Effector memory CD8-positive, alpha-beta T cell (primary cell): Measurements from ENCODE around the gene TICRR.
A peak's percentile ranks its signal among the peaks of the same experiment; 100 is the strongest.

Source experiments
- ATAC-seq: fragments of 150-1000 bp; cut with Tn5 transposase; replicated peaks from 2 replicates; pipeline ENCODE4 v1.10.0; 2021; ENCODE audit warnings: mild to moderate bottlenecking, moderate library complexity
- DNase-seq, 3 experiments: peaks; one replicate each; pipeline ENCODE4 v3.0.0; 2021
- H3K27ac Mint-ChIP-seq, 2 donors: one replicate each; pipeline ENCODE4 v1.8.0; 2022; ENCODE audit warnings: mild to moderate bottlenecking in 2 of 2, mixed read lengths in 2 of 2, moderate library complexity in 2 of 2
- H3K27me3 Mint-ChIP-seq, 2 donors: one replicate each; pipeline ENCODE4 v1.8.0; 2022; ENCODE audit warnings: mixed read lengths in 2 of 2
- H3K36me3 Mint-ChIP-seq: one replicate; pipeline ENCODE4 v1.8.0; 2022; ENCODE audit warnings: mild to moderate bottlenecking, moderate library complexity, mixed read lengths; ENCODE audit not compliant: insufficient read depth
- H3K4me1 Mint-ChIP-seq, 2 donors: one replicate each; pipeline ENCODE4 v1.8.0; 2022; ENCODE audit warnings: low read depth in 2 of 2, mixed read lengths in 2 of 2
- H3K4me3 Mint-ChIP-seq, 2 donors: one replicate each; pipeline ENCODE4 v1.8.0; 2022; ENCODE audit warnings: mild to moderate bottlenecking in 2 of 2, mixed read lengths in 2 of 2, moderate library complexity in 2 of 2
- H3K9me3 Mint-ChIP-seq, 2 donors: one replicate each; pipeline ENCODE4 v1.8.0; 2022; ENCODE audit warnings: mixed read lengths in 2 of 2

The TICRR gene

DNA sequence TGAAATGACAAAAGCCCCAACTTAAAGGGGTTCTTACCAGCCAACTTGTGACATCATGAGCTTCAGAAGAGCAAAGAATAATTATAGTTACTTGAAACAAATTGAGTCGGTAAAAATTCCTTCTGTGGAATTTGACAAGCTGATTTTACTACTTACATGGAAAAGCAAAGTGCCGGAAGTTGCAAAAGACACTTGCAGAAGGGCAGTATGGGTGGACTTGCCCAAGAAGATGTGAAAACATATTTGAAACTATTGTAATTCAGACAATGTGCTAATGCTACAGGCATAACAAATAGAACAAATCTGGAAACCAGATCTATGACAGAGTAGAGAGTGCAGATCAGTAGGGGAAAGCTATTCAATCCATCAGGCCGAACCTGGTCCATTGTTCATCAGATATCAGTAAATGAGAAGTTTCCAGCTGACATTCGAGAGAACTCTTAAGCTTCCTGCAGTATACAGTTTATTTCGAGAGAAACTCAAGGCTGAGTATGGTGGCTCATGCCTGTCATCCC is 82.5 kb downstream of the TICRR start:
- ATAC-seq, result no peak
- H3K4me1 Mint-ChIP-seq, result peaks cover 6 to 10% of the 10 kb centered on the region in 2 donors
- H3K4me3 Mint-ChIP-seq, result no peak overlapping the region
- no peaks in the 10 kb centered on the region for H3K36me3 Mint-ChIP-seq
- no peaks in the 10 kb centered on the region for H3K9me3 Mint-ChIP-seq
- DNase-seq, result no peak
- H3K27me3 Mint-ChIP-seq, result peaks cover 59 to 78% of the 10 kb centered on the region in 2 donors
- H3K27ac Mint-ChIP-seq, result no peak overlapping the region

DNA sequence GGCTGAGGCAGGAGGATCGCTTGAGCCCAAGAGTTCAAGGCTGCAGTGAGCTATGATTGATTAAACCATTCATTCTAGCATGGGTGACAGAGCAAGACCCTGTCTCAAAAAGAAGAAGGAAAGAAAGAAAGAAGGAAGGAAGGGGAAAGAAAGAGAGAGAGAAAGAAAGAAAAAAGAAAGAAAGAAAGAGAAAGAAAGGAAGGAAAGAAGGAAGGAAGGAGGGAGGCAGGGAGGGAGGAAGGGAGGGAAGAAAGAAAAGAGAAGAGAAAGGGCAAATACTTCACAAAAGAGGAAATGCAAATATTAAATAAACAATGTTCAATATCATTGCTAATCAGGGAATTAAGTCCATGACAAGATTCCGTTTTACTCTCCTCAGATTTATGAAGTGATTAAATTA is 84.0 kb downstream of the TICRR start:
- Mint-ChIP-seq H3K27me3 (peaks cover 49 to 78% of the 10 kb centered on the region in 2 donors), H3K4me1 (peaks cover 5 to 10% of the 10 kb centered on the region in 2 donors), H3K9me3 (no peaks in the 10 kb centered on the region), H3K36me3 (no peaks in the 10 kb centered on the region), H3K4me3 (no peak overlapping the region), H3K27ac (no peak overlapping the region)
- DNase-seq (no peak), ATAC-seq (no peak)

DNA sequence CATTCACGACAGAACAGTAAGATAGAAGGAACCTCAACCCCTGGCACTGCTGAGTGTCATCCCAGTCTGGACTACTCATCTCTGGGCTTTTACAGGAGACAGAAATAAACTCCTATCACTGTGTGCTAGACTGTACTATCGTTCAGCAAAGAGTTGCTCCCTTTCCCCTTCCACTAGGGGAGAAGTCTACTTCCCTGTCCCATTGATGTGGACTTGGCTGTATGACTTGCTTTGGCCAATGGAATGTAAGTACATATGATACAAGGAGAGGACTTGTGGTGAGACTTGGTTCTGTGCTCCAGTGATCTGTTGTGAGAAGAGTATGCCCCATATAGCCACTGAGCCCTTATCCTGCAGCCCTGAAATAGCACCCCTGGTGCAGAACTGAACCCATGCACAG is 85.3 kb downstream of the TICRR start:
- ATAC-seq (no peak), DNase-seq (no peak)
- Mint-ChIP-seq H3K4me3 (no peak overlapping the region), H3K27me3 (peaks cover 49 to 75% of the 10 kb centered on the region in 2 donors), H3K9me3 (no peaks in the 10 kb centered on the region), H3K4me1 (peaks cover 0 to 8% of the 10 kb centered on the region in 2 donors), H3K27ac (no peak overlapping the region), H3K36me3 (no peaks in the 10 kb centered on the region)

DNA sequence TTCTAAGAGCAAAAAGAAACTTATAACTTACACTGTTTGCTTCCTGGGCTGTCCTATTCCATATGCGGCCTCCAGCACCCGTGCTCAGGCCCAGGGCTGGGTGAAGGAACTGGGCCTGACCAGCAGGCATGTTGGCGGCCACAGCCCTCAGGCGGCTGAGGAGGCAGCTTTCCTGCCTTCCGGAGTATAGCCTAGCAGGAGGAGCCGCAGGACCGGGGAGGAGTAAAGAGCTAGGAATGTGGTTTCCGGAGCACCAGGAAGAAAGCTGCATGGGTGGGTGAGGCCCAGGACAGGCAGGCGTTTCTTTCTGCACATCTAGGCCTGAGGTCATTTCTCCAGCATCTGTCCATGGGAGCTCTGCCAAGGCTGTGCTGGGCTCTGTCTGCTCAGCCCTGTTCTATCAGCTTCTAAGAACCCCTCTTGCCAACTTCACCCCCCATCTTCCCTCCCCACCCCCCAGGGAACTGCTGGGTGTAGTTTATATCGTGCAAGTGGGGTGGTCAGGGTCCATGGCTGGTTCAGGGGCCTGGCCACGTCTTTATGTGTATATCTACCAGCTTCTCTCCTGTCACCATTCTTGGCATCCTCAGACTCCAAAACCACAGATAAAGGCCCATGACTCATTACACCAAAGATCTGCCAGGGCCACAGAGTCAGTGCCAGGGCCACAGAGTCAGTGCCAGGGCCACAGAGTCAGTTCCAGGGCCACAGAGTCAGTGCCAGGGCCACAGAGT is 87.8 kb downstream of the TICRR start:
- no peak for ATAC-seq
- Mint-ChIP-seq H3K27ac (no peak overlapping the region), H3K4me1 (peaks cover 0 to 5% of the 10 kb centered on the region in 2 donors), H3K36me3 (no peaks in the 10 kb centered on the region), H3K4me3 (no peak overlapping the region), H3K9me3 (no peaks in the 10 kb centered on the region), H3K27me3 (peaks cover 39 to 73% of the 10 kb centered on the region in 2 donors)
- DNase-seq, result no peak

DNA sequence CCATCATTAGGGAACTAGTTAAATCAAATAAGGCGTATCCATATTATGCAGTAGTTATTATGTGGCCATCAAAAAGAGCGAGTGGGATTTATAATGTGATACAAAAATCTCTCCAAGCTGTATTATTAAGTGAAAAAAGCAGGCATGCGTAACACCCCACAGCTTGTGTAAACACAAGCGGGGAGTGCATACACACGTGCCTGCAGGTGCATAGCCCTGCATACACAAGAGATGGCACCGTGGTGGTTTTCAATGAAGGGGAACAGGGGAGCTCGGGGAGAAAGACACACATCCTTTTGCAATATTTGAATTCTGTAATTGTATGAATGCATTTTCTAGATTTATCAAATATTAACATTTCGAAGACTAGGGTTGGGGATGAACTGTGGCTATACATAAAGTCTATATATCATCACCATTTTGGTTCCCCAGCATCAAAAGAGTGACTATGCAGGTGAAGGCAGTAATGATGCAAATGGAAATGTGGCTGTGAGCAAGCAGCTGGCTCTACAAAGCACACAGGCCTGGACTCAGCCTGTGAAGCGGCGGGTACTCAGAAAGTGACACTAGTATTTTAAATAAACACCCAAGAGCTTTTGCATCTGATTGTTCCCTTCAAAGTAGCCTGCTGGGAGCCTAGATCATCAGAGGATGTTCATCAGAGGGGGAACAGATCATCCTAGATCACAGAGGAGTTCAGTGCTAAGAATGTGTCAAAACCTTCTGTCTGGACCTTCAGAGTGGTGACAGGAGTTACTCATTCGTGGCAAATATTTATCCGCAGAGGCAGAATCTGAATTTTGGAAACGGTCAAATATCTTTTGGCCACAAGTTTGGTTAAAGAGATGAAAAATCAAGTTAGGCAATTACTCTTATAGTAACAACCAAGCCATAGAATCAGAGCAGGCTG is 89.4 kb downstream of the TICRR start:
- no peak for ATAC-seq
- Mint-ChIP-seq H3K36me3 (no peaks in the 10 kb centered on the region), H3K4me1 (peaks cover 0 to 5% of the 10 kb centered on the region in 2 donors), H3K27ac (no peak overlapping the region), H3K4me3 (peak overlapping the region; percentile 33 to 58), H3K27me3 (peaks cover 33 to 77% of the 10 kb centered on the region in 2 donors), H3K9me3 (no peaks in the 10 kb centered on the region)
- DNase-seq, result no peak

DNA sequence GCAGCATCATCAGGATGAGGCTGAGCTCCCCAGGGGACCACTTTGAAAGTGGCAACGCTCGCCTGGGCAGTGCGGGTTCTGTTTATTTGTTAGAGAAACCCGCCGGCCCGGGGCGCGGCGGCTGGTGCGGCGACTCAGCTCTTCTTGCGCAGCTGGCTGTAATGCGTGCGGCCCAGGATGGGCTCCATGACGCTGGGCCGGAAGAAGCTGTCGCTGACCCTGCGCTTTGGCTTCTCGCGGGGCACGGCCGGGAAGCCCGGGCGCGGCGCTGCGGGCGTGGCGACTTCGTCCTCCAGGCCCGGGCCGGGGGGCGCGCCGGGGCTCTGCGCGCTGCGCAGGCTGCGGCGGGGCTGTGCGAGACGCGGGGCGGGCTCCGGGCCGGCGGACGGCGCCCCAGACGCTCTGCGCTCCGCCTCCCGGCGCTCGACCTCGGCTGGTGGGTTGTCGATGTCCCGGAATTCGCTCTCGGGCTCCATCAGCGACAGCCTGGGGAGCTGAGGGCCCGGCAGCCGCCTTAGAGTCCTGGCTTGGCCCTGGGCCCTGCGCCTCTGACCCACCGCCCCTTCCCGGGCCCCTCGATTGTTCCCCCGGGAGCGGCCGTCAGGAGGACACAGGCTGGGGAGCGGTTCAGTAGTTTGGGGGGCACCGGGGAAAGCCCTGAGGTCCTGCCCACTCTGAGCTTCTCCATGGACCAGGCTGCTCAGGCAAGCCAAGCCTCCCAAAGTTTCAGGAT is 90.3 kb downstream of the TICRR start:
- DNase-seq, result no peak
- Mint-ChIP-seq H3K4me1 (peaks cover 0 to 5% of the 10 kb centered on the region in 2 donors), H3K9me3 (no peaks in the 10 kb centered on the region), H3K27ac (no peak overlapping the region), H3K27me3 (peaks cover 27 to 69% of the 10 kb centered on the region in 2 donors), H3K4me3 (peak overlapping the region in 1 of 2 donors; percentile 37), H3K36me3 (no peaks in the 10 kb centered on the region)
- no peak for ATAC-seq

- no peak for ATAC-seq
- peak overlapping the region in 1 of 2 donors; percentile 37 for H3K4me3 Mint-ChIP-seq
- H3K4me1 Mint-ChIP-seq, result peaks cover 0 to 5% of the 10 kb centered on the region in 2 donors
These were observed 91.1 kb downstream of the TICRR start for GRCh38 chr15:89666184-89666857.

DNA sequence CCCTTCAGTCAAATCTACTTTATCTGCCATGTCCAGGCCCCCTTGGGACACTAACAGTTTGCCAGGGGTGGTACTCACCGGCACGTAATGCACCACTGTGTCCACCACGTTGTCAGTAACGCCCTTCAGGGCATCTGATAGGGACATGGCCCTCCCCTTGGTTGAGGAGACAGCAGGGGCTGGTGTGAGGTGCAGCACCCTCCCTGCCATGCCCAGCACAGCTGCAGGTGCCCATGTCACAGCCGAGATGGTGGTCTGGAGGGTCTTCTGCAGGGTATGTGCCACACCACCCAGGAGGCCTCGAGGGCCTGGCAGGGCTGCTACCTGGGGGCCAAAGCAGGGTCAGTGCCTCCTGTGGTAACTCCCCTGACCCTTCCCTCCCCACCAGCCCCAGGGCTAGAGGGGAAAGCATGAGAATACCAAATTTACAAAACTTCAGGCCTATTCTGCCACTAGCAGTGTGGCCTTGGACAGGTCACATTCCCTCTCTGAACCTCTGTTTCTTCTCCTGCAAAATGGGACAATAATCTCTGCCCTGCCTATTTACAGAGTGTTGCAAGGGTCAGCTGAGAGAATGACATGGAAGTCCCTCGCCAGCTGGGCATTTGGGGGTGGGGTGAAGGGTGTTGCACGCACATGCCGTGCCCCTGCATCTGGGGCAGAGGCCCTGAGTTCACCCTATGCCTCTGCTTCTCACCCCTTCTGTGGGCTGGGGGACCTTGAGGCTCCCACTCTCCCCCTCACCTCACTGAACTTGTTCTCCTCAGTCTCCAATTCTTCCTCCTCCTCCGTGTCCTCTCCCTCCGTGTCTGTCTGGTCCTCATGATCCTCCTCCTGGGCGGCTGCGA is 91.8 kb downstream of the TICRR start:
- Mint-ChIP-seq H3K4me1 (peaks cover 0 to 5% of the 10 kb centered on the region in 2 donors), H3K27ac (no peak overlapping the region), H3K4me3 (no peak overlapping the region)

More at GRCh38 chr15:89666184-89666857, 91.1 kb downstream of the TICRR start:
- DNase-seq, result no peak
- Mint-ChIP-seq H3K27ac (no peak overlapping the region), H3K27me3 (peaks cover 24 to 63% of the 10 kb centered on the region in 2 donors), H3K9me3 (no peaks in the 10 kb centered on the region), H3K36me3 (no peaks in the 10 kb centered on the region)

GRCh38 chr15:89667706-89667960 is 92.4 kb downstream of the TICRR start:
- no peak for ATAC-seq
- DNase-seq, result no peak
- Mint-ChIP-seq H3K27ac (no peak overlapping the region), H3K27me3 (peaks cover 19 to 55% of the 10 kb centered on the region in 2 donors), H3K4me3 (no peak overlapping the region), H3K9me3 (no peaks in the 10 kb centered on the region), H3K36me3 (no peaks in the 10 kb centered on the region), H3K4me1 (peaks cover 0 to 5% of the 10 kb centered on the region in 2 donors)

More for the DNA sequence above, 91.8 kb downstream of the TICRR start:
- H3K36me3 Mint-ChIP-seq, result no peaks in the 10 kb centered on the region
- peaks cover 24 to 60% of the 10 kb centered on the region in 2 donors for H3K27me3 Mint-ChIP-seq
- H3K9me3 Mint-ChIP-seq, result no peaks in the 10 kb centered on the region
- ATAC-seq, result no peak
- no peak for DNase-seq

DNA sequence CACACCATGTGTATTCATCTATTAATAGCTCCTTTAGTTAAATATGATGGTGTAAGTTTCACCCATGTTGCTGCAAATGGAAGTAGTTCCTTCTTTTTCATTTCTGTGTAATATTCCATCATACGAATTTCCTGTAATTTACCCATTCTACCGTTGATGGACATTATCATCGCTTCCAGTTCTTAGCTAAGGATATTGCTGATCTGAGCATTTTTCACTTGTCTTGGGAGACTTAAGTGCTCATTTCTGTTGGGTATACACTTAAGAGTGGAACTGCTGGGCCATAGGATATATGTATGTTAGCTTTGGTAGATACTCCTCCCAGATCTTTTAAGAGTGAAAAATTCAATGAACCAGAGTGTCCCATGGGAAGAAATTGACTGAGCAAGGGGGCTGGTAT is 92.9 kb downstream of the TICRR start:
- DNase-seq, result no peak
- Mint-ChIP-seq H3K27ac (no peak overlapping the region), H3K9me3 (no peaks in the 10 kb centered on the region), H3K4me3 (no peak overlapping the region), H3K27me3 (peaks cover 14 to 49% of the 10 kb centered on the region in 2 donors), H3K4me1 (peaks cover 0 to 5% of the 10 kb centered on the region in 2 donors), H3K36me3 (no peaks in the 10 kb centered on the region)
- no peak for ATAC-seq

GRCh38 chr15:89669309-89669865 is 94.1 kb downstream of the TICRR start:
- Mint-ChIP-seq H3K9me3 (no peaks in the 10 kb centered on the region), H3K4me1 (peaks cover 0 to 5% of the 10 kb centered on the region in 2 donors), H3K36me3 (no peaks in the 10 kb centered on the region), H3K27ac (no peak overlapping the region), H3K27me3 (peaks cover 12 to 46% of the 10 kb centered on the region in 2 donors), H3K4me3 (no peak overlapping the region)
- no peak for ATAC-seq
- DNase-seq, result no peak

- H3K27me3 Mint-ChIP-seq, result peaks cover 7 to 40% of the 10 kb centered on the region in 2 donors
- ATAC-seq (no peak), DNase-seq (no peak)
- no peaks in the 10 kb centered on the region for H3K36me3 Mint-ChIP-seq
- H3K4me3 Mint-ChIP-seq, result no peak overlapping the region
- H3K27ac Mint-ChIP-seq, result no peak overlapping the region
- H3K4me1 Mint-ChIP-seq, result peaks cover 0 to 2% of the 10 kb centered on the region in 2 donors
- H3K9me3 Mint-ChIP-seq, result no peaks in the 10 kb centered on the region
These were observed 94.7 kb downstream of the TICRR start for GRCh38 chr15:89669941-89670340.
